PC-3 (cell line): Measurements from ENCODE around the gene ATP1B1.

Source experiments
- EZH2 ChIP-seq: fragments of 300-600 bp; sonication (generic); IDR thresholded peaks from one replicate; pipeline ENCODE4 v1.6.1; 2017; ENCODE audit warnings: antibody characterized with exemption, mild to moderate bottlenecking, low read length; ENCODE audit not compliant: unreplicated experiment
- TF ChIP-seq, protein P1 (sequence below): fragments of 300-600 bp; sonication (generic); conservative IDR thresholded peaks from 2 replicates; pipeline ENCODE4 v1.5.1; 2017; ENCODE audit warnings: antibody characterized with exemption, low read depth, mild to moderate bottlenecking, low read length

DNA sequence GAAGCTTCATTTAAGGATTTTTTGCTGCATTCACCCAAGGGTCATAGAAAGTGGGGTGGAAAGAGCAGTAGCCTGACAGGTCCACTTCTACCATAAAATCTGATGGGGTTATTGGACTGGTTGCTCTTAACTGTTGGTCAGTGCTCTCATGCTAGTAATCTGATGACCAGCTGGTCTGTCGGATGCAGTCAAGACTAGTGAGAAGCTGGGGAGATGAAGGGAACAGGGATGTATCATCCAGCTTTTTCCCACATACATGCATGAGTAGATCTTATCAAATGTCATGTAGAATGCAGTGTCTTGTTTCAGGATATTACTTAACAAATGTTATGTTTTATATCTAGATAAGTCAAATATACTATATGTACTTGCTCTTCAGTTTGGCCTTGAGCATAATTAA lies 11.1 kb downstream of the ATP1B1 start:
- TF ChIP-seq, protein P1, sequence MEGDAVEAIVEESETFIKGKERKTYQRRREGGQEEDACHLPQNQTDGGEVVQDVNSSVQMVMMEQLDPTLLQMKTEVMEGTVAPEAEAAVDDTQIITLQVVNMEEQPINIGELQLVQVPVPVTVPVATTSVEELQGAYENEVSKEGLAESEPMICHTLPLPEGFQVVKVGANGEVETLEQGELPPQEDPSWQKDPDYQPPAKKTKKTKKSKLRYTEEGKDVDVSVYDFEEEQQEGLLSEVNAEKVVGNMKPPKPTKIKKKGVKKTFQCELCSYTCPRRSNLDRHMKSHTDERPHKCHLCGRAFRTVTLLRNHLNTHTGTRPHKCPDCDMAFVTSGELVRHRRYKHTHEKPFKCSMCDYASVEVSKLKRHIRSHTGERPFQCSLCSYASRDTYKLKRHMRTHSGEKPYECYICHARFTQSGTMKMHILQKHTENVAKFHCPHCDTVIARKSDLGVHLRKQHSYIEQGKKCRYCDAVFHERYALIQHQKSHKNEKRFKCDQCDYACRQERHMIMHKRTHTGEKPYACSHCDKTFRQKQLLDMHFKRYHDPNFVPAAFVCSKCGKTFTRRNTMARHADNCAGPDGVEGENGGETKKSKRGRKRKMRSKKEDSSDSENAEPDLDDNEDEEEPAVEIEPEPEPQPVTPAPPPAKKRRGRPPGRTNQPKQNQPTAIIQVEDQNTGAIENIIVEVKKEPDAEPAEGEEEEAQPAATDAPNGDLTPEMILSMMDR: no peak
- TF ChIP-seq EZH2: no peak
